GM20000 (cell line): ENCODE measurements around the gene SYNGR1.

Source experiments
- DNase-seq: peaks from one replicate; pipeline ENCODE4 v3.0.0; 2012; ENCODE audit warnings: low spot score
- CTCF ChIP-seq: IDR thresholded peaks from 2 replicates; pipeline ENCODE4 v1.5.1; 2012; ENCODE audit warnings: mild to moderate bottlenecking, control low read depth; ENCODE audit errors: extremely low read depth, missing control alignments

Gene SYNGR1

GRCh38 chr22:39381009-39381755 lies 31.4 kb downstream of the SYNGR1 start:
- no peak for DNase-seq

GRCh38 chr22:39381930-39382329 lies 32.1 kb downstream of the SYNGR1 start:
- TF ChIP-seq CTCF: no peak
- no peak for DNase-seq

More at GRCh38 chr22:39381009-39381755, 31.4 kb downstream of the SYNGR1 start:
- TF ChIP-seq CTCF: no peak

DNA sequence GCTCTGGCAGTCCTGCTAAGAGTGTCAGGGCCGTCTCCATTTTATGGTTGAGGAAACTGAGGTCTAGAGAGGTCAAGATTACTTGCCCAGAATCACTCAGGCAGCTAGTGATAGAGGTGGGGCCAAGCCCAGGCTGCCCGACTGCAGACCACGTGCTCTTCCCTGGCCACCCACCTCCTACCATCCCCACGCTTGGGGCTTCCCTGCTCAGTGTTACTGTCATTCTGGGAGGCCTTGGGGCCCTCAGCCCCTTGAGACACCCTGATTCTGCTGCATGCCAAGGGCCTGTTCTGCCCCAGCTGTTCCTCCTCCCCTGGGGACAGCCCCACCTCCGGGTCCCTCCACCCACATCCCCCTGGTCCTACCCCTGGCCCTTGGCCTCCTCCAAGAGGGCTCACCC lies 32.6 kb downstream of the SYNGR1 start:
- no peak for TF ChIP-seq CTCF
- DNase-seq: peak; percentile 78

- DNase-seq: no peak
- TF ChIP-seq CTCF: no peak
These were observed 34.2 kb downstream of the SYNGR1 start for GRCh38 chr22:39383841-39384625.

DNA sequence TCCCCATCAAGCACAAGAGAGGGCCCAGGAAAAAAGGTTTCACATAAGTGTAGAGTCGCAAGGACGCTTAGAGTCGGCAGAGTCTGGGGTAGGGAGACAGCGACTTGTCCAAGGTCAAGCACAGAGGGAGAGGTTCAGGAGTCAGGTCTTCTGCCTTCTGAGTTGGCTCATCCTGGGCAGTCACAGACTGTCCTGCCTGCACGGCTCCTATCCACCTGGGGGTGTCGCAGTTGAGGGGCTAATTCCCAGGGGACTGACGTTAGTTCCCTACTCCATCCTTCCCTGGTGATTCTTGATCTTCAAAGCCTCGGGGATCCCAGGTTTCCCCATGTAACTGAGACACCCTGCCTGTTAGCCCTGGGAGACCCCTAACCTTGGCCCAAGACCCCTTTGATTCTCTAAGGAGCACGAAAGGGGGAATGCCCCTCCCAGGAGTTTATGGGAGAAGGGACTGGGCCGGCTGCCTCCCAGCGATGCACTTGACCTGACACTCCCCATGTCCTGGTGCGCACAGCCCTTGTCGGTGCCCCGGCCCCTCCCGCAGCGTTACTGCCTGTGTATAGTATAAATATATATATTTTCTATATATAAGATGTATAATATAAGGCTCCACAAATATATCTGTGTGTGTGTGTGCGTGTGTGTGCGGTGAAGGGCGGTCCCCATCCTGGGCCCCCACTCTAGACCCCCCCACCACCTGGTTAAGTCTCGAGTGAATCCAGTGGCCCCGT lies 35.1 kb downstream of the SYNGR1 start:
- TF ChIP-seq CTCF: no peak
- no peak for DNase-seq

DNA sequence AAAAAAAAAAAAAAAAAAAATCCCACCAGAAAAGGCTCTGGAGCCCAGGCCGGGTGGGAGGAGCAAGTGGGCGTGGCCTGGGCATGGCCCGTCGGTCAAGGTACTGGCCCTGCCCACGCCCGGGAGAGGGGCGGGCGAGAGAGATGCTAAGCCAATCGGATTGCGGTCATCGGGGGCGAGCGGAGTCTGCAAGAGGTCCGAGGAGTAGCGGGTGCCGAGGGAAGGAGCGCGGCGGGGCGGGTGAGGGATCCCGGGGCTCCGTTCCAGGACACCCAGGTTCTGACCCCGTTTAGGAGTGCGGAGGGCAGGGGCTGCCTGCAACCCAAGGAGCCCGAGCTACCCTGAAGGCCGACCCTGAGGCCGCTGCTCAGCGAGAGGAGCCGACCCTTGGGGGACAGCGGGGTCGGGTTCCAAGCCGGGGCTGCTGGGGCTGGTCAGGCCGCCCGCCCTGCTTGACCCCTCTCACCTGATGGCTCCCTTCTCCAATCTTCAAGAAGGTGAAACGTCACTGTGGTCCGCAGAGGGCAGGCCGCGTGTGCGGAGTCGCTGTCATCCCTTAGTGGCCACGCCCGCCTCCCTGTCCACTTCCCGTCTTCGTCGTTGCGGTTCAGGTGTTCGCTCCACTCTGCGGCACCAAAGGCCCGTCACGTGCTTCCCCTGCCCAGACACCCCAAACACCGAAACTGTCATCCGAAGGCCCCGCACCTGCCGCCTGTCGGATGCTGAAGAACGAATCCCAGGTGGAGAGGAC lies 38.6 kb downstream of the SYNGR1 start:
- peak; percentile 78 for DNase-seq

More for the DNA sequence above, 38.6 kb downstream of the SYNGR1 start:
- no peak for TF ChIP-seq CTCF
